GM23248 (cell line): ENCODE data around the gene AKAP6.

Experiments used
- EZH2 ChIP-seq: fragments of 200-600 bp; sonication (generic); IDR thresholded peaks from 2 replicates; pipeline ENCODE4 v1.6.1; 2018; ENCODE audit warnings: antibody characterized with exemption, mild to moderate bottlenecking; ENCODE audit not compliant: insufficient read depth, poor library complexity, severe bottlenecking
- EZH2phosphoT487 ChIP-seq: fragments of 200-600 bp; sonication (generic); IDR thresholded peaks from 2 replicates; pipeline ENCODE4 v1.6.1; 2018; ENCODE audit warnings: antibody characterized with exemption, moderate library complexity, mild to moderate bottlenecking, low read depth; ENCODE audit not compliant: insufficient read depth

GRCh38 chr14:32481707-32482106, 152.6 kb downstream of the AKAP6 start:
- no peak for TF ChIP-seq EZH2
- no peak for TF ChIP-seq EZH2phosphoT487
